GM23338 (cell line): Measurements from ENCODE around the gene NOL3. TPM values are rescaled to one million over a fixed set of nuclear protein-coding genes. Genes with fewer than 3 reads are reported as not detected.

ENCODE experiments used
- ATAC-seq: fragments of 200-7000 bp; cut with Tn5 transposase; 3 replicates; pipeline ENCODE4 v1.9.1; 2020
- DNase-seq: peaks from one replicate; pipeline ENCODE4 v3.0.0-alpha.2; 2015; ENCODE audit warnings: low spot score
- H2AFZ ChIP-seq: fragments of 200-600 bp; sonication (generic); 2 replicates; pipeline ENCODE4 v1.8.0; 2016; ENCODE audit warnings: antibody characterized with exemption, mild to moderate bottlenecking, moderate library complexity
- H3F3A ChIP-seq: fragments of 200-600 bp; sonication (generic); replicated peaks from 2 replicates; pipeline ENCODE4 v1.8.0; 2017; ENCODE audit warnings: antibody characterized with exemption, mixed run types, low read depth
- H3K27ac ChIP-seq: fragments of 200-600 bp; sonication (generic); 2 replicates; pipeline ENCODE4 v1.6.1; 2016; ENCODE audit warnings: low read depth
- H3K27me3 ChIP-seq: fragments of 200-600 bp; sonication (generic); 2 replicates; pipeline ENCODE4 v1.8.0; 2016; ENCODE audit warnings: mild to moderate bottlenecking, mixed run types, moderate library complexity; ENCODE audit not compliant: insufficient read depth
- H3K36me3 ChIP-seq: fragments of 200-600 bp; sonication (generic); 2 replicates; pipeline ENCODE4 v1.8.0; 2016; ENCODE audit warnings: mild to moderate bottlenecking; ENCODE audit not compliant: insufficient read depth
- H3K4me1 ChIP-seq: fragments of 200-600 bp; sonication (generic); 2 replicates; pipeline ENCODE4 v1.8.0; 2016; ENCODE audit warnings: mild to moderate bottlenecking, moderate library complexity; ENCODE audit not compliant: insufficient read depth
- H3K4me2 ChIP-seq: fragments of 200-600 bp; sonication (generic); 2 replicates; pipeline ENCODE4 v1.7.1; 2017; ENCODE audit warnings: mixed run types
- H3K4me3 ChIP-seq: fragments of 200-600 bp; sonication (generic); 2 replicates; pipeline ENCODE4 v1.6.1; 2016; ENCODE audit warnings: mixed run types
- H3K79me2 ChIP-seq: fragments of 200-600 bp; sonication (generic); replicated peaks from 2 replicates; pipeline ENCODE4 v1.8.0; 2017; ENCODE audit warnings: mild to moderate bottlenecking; ENCODE audit not compliant: insufficient read depth
- H3K9me2 ChIP-seq: fragments of 200-600 bp; sonication (generic); 2 replicates; pipeline ENCODE4 v1.8.0; 2017; ENCODE audit not compliant: insufficient read depth
- H4K20me1 ChIP-seq: fragments of 200-600 bp; sonication (generic); replicated peaks from 2 replicates; pipeline ENCODE4 v1.8.0; 2017; ENCODE audit warnings: mild to moderate bottlenecking; ENCODE audit not compliant: insufficient read depth
- H3K27ac Mint-ChIP-seq: 2 replicates; pipeline ENCODE4 v1.8.0; 2020; ENCODE audit warnings: inconsistent platforms, mild to moderate bottlenecking, moderate library complexity, mixed read lengths
- H3K27me3 Mint-ChIP-seq: 3 replicates; pipeline ENCODE4 v1.8.0; 2022; ENCODE audit warnings: low read depth, mild to moderate bottlenecking, moderate library complexity, mixed read lengths, inconsistent platforms; ENCODE audit not compliant: insufficient read depth, poor library complexity
- H3K36me3 Mint-ChIP-seq: 3 replicates; pipeline ENCODE4 v1.8.0; 2021; ENCODE audit warnings: low read depth, mild to moderate bottlenecking, inconsistent platforms, moderate library complexity, mixed read lengths
- H3K4me1 Mint-ChIP-seq: 3 replicates; pipeline ENCODE4 v1.8.0; 2020; ENCODE audit warnings: mild to moderate bottlenecking, inconsistent platforms, mixed read lengths
- H3K4me3 Mint-ChIP-seq: 3 replicates; pipeline ENCODE4 v1.8.0; 2021; ENCODE audit warnings: moderate library complexity, mild to moderate bottlenecking, inconsistent platforms, mixed read lengths
- H3K9me3 Mint-ChIP-seq: 3 replicates; pipeline ENCODE4 v1.8.0; 2020; ENCODE audit warnings: moderate library complexity, mild to moderate bottlenecking, inconsistent platforms, mixed read lengths
- EZH2 ChIP-seq: fragments of 200-600 bp; sonication (generic); IDR thresholded peaks from one replicate; pipeline ENCODE4 v1.8.0; 2017; ENCODE audit warnings: antibody characterized with exemption, mild to moderate bottlenecking, low read depth; ENCODE audit not compliant: unreplicated experiment
- EZH2phosphoT487 ChIP-seq: fragments of 200-600 bp; sonication (generic); IDR thresholded peaks from one replicate; pipeline ENCODE4 v1.8.1; 2018; ENCODE audit warnings: antibody characterized with exemption; ENCODE audit not compliant: unreplicated experiment
- POLR2AphosphoS5 ChIP-seq: IDR thresholded peaks from 2 replicates; pipeline ENCODE4 v1.6.1; 2016; ENCODE audit warnings: antibody characterized with exemption, low read depth
- REST ChIP-seq: IDR thresholded peaks from one replicate; pipeline ENCODE4 v1.6.1; 2018; ENCODE audit warnings: antibody characterized with exemption; ENCODE audit not compliant: unreplicated experiment
- ZNF114 ChIP-seq: fragments of 250-450 bp; sonication (Bioruptor Pico); IDR thresholded peaks from 2 replicates; pipeline ENCODE4 v1.5.0; 2020; ENCODE audit warnings: mild to moderate bottlenecking, moderate library complexity
- polyA plus RNA-seq: library from polyadenylated mRNA; unstranded; fragments of >200 nt; fragmentation: Nextera tagmentation; extraction: Ambion mirVana; gene quantifications from 2 replicates; pipeline ENCODE4 v1.2.1, GENCODE V29; 2016
- total RNA-seq: library from RNA; depleted of rRNA; stranded (reverse); fragments of >200 nt; shearing (Covaris generic); gene quantifications from 2 replicates; pipeline ENCODE4 v1.2.3, GENCODE V29; 2014
- TF ChIP-seq, protein P1 (sequence below): IDR thresholded peaks from 2 replicates; pipeline ENCODE4 v1.6.1; 2016; ENCODE audit warnings: antibody characterized with exemption
- TF ChIP-seq, protein P2 (sequence below): fragments of 250-450 bp; sonication (Bioruptor Pico); IDR thresholded peaks from 2 replicates; pipeline ENCODE4 v1.5.0; 2020; ENCODE audit warnings: mild to moderate bottlenecking, moderate library complexity

The NOL3 gene
- total and polyA plus RNA-seq, 2 experiments from 2014 or later, result 3.3 to 4.0 TPM

GRCh38 chr16:67157892-67158635 is 12.3 kb upstream of the NOL3 start (continued):
- TF ChIP-seq REST, result no peak
- TF ChIP-seq, protein P1, sequence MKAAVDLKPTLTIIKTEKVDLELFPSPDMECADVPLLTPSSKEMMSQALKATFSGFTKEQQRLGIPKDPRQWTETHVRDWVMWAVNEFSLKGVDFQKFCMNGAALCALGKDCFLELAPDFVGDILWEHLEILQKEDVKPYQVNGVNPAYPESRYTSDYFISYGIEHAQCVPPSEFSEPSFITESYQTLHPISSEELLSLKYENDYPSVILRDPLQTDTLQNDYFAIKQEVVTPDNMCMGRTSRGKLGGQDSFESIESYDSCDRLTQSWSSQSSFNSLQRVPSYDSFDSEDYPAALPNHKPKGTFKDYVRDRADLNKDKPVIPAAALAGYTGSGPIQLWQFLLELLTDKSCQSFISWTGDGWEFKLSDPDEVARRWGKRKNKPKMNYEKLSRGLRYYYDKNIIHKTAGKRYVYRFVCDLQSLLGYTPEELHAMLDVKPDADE, result no peak

DNA sequence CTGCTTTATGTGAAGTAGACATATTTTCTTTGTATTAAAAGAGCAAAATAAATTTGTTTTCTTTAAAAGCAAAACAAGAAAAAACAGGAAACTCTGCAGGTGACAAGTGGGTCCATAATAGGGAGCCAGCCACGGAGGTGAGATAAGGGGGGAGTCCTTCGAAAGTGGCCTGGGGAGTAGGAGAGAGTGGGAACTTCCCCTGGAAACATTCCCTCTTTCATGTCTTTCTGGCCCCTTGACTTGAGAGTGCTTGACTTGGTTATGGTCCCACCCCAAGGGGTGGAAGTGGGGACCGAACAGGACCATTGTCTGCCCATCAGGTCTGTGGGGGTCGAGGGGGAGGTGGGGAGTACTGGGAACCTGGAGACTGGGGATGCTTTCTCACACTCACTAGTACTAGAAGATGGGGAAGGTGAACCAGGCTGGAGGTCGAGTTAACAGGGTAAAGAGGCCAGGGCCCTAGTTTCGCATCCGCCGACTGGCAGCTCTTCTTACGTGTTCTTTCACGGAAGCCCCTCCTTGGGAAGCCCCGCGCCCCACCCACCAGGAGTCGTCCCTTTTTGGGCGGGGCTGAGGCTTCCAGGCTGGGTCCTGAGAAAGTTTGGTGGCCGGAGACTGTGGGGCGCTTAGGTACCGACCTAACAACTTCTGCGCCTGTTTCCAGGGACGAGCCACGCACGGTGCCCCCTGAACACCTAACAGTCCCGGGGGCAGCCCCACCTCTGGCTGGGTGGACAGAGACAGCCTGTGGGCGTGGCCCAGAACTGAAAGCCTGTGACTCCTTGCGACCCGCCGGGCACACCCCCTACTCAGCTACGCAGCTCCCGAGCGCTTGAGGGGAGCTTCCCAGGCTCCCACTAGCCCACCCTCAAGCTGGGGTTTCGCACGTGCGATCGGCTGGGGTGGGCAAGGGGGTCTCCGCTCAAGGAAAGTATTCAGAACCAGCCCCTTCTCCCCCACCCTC is 11.4 kb upstream of the NOL3 start:
- no peaks in the 10 kb centered on the region for H3K79me2 ChIP-seq
- Mint-ChIP-seq H3K27ac (no peak overlapping the region), H3K9me3 (peaks cover 4% of the 10 kb centered on the region; the same call in 2 of the 3 replicates), H3K36me3 (no peaks in the 10 kb centered on the region; the same call in 2 of the 3 replicates), H3K4me1 (peaks cover 19% of the 10 kb centered on the region), H3K27me3 (peaks cover 98% of the 10 kb centered on the region), H3K4me3 (peak overlapping the region; percentile 69)
- peaks cover 5% of the 10 kb centered on the region; the same call in 1 of the 2 replicates for H4K20me1 ChIP-seq
- H3K4me1 ChIP-seq, result peaks cover 27% of the 10 kb centered on the region; the same call in 1 of the 2 replicates
- no peak overlapping the region for H3K27ac ChIP-seq
- TF ChIP-seq, protein P1, result no peak
- TF ChIP-seq ZNF114 (CRISPR knock-in tag) (no peak), EZH2phosphoT487 (no peak), EZH2 (peak; percentile 55), POLR2AphosphoS5 (no peak)
- TF ChIP-seq, protein P2, sequence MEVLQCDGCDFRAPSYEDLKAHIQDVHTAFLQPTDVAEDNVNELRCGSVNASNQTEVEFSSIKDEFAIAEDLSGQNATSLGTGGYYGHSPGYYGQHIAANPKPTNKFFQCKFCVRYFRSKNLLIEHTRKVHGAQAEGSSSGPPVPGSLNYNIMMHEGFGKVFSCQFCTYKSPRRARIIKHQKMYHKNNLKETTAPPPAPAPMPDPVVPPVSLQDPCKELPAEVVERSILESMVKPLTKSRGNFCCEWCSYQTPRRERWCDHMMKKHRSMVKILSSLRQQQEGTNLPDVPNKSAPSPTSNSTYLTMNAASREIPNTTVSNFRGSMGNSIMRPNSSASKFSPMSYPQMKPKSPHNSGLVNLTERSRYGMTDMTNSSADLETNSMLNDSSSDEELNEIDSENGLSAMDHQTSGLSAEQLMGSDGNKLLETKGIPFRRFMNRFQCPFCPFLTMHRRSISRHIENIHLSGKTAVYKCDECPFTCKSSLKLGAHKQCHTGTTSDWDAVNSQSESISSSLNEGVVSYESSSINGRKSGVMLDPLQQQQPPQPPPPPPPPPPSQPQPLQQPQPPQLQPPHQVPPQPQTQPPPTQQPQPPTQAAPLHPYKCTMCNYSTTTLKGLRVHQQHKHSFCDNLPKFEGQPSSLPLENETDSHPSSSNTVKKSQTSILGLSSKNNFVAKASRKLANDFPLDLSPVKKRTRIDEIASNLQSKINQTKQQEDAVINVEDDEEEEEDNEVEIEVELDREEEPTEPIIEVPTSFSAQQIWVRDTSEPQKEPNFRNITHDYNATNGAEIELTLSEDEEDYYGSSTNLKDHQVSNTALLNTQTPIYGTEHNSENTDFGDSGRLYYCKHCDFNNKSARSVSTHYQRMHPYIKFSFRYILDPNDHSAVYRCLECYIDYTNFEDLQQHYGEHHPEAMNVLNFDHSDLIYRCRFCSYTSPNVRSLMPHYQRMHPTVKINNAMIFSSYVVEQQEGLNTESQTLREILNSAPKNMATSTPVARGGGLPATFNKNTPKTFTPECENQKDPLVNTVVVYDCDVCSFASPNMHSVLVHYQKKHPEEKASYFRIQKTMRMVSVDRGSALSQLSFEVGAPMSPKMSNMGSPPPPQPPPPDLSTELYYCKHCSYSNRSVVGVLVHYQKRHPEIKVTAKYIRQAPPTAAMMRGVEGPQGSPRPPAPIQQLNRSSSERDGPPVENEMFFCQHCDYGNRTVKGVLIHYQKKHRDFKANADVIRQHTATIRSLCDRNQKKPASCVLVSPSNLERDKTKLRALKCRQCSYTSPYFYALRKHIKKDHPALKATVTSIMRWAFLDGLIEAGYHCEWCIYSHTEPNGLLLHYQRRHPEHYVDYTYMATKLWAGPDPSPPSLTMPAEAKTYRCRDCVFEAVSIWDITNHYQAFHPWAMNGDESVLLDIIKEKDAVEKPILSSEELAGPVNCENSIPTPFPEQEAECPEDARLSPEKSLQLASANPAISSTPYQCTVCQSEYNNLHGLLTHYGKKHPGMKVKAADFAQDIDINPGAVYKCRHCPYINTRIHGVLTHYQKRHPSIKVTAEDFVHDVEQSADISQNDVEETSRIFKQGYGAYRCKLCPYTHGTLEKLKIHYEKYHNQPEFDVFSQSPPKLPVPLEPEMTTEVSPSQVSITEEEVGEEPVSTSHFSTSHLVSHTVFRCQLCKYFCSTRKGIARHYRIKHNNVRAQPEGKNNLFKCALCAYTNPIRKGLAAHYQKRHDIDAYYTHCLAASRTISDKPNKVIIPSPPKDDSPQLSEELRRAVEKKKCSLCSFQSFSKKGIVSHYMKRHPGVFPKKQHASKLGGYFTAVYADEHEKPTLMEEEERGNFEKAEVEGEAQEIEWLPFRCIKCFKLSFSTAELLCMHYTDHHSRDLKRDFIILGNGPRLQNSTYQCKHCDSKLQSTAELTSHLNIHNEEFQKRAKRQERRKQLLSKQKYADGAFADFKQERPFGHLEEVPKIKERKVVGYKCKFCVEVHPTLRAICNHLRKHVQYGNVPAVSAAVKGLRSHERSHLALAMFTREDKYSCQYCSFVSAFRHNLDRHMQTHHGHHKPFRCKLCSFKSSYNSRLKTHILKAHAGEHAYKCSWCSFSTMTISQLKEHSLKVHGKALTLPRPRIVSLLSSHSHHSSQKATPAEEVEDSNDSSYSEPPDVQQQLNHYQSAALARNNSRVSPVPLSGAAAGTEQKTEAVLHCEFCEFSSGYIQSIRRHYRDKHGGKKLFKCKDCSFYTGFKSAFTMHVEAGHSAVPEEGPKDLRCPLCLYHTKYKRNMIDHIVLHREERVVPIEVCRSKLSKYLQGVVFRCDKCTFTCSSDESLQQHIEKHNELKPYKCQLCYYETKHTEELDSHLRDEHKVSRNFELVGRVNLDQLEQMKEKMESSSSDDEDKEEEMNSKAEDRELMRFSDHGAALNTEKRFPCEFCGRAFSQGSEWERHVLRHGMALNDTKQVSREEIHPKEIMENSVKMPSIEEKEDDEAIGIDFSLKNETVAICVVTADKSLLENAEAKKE (CRISPR knock-in tag), result no peak
- H3K36me3 ChIP-seq, result no peaks in the 10 kb centered on the region
- peak overlapping the region; percentile 90 for H2AFZ ChIP-seq
- ATAC-seq, result peak; percentile 1; the same call in 2 of the 3 replicates
- H3F3A ChIP-seq, result peaks cover 13% of the 10 kb centered on the region
- H3K27me3 ChIP-seq, result peaks cover 100% of the 10 kb centered on the region
- peak overlapping the region; percentile 66 for H3K4me3 ChIP-seq
- peak overlapping the region; percentile 86 for H3K4me2 ChIP-seq
- no peaks in the 10 kb centered on the region for H3K9me2 ChIP-seq
- peak; percentile 62 for DNase-seq
